ENCODE results near the gene XPNPEP3. TPM values are rescaled to one million over a fixed set of nuclear protein-coding genes. Genes with fewer than 3 reads are reported as not detected.

XPNPEP3 gene
- total and polyA plus RNA-seq, 3 experiments from 2014 or later, result 9.1 to 19.6 (median 18.7) TPM

DNA sequence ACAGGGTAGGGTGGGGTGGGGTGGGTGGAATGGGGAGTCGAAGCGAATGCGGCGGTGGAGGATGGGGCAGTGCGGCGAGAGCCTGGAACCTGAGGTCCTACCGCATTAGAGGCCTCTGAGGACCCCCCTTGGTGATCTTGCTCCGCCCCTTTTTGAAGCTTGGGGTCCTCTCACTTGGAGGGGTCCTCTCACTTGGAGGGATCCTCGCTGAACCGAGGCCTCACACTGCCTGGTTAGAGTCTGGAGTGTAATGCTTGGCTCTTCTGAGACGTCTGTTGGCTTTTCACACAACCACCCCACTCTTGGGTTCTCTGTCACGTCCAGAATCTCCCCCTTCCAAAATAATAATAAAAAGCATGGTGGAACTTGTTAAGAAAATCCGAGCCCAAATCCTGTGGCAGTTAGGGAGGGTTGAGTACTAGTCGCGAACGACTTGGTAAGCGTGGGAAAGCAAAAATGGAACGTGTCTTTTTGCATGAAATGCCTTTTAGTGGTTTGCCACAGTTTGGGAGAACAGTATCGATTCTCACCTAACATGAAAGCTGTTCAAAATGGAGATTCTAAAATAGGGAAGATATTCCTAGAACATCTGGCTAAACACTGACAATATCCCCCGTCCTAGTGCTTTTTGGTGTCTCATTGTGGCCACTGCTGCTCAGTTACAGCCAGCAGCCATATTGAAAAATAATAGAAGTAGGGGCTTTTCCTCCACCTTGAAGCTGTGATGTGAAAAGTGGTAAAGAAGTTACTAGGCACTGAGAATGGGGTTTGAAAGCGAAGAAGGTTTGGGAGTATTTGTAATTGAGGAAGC, 95.1 kb downstream of the XPNPEP3 start:
- peak overlapping the region; percentile 62 for H3K4me3 ChIP-seq (ENCODE audit: low read length)
- H3K4me1 Mint-ChIP-seq, result peaks cover 31 to 48% (median 46%) of the 10 kb centered on the region in 3 donors
- H3K36me3 Mint-ChIP-seq, result peaks cover 0 to 42% (median 4%) of the 10 kb centered on the region in 3 donors
- H3K27ac ChIP-seq (ENCODE audit: low read depth, low read length), result peak overlapping the region; percentile 83
- H3K27ac Mint-ChIP-seq, result peak overlapping the region; percentile 93 to 100 (median 99)
- H3K36me3 ChIP-seq (ENCODE audit: insufficient read depth, low read length), result peaks cover 9% of the 10 kb centered on the region
- peak in 1 of 5 donors; percentile 13 for DNase-seq
- no peaks in the 10 kb centered on the region for H3K9me3 ChIP-seq (ENCODE audit: low read length)
- H3K27me3 Mint-ChIP-seq, result peaks cover 0 to 6% of the 10 kb centered on the region in 2 donors
- CTCF ChIA-PET, result interaction anchor here (0.7 to 1.6 kb wide), 6 partner anchors 29 to 349 kb away, joined by 3 to 10 read pairs (median 4); partner anchors contain the start of genes EP300 and ZC3H7B
- H3K9me3 Mint-ChIP-seq, result peaks cover 0 to 2% (median 0%) of the 10 kb centered on the region in 5 donors
- peak overlapping the region; percentile 92 to 100 (median 98) for H3K4me3 Mint-ChIP-seq
- H3K27me3 ChIP-seq (ENCODE audit: insufficient read depth, low read length, poor library complexity, severe bottlenecking), result no peaks in the 10 kb centered on the region
- POLR2A ChIA-PET, result interaction anchor here (0.6 to 3.5 kb wide), 14 partner anchors 21 to 568 kb away, joined by 3 to 78 read pairs (median 5); partner anchors contain the start of genes EP300, PHF5A, RANGAP1 and ST13
- peaks cover 20% of the 10 kb centered on the region for H3K4me1 ChIP-seq (ENCODE audit: insufficient read depth, low read length)

DNA sequence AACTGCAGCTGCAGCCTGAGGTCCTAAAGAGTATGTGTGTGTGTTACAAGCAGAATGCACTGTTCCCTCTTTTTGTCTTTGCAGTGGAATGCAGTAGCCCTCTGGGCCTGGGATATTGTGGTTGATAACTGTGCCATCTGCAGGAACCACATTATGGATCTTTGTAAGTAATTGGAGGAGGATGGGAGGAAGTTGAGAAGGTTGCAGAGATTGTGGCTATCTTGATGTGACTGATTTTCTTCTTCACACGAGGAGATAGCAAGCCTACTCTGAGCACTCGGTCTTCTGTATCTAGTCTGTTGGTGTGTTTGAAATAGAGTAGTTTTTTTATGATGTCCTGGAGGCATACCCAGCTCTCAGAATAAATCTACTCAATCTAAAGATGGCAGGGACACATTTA, 96.5 kb downstream of the XPNPEP3 start:
- Histone ChIP-seq H3K4me1 (ENCODE audit: insufficient read depth, low read length) (peaks cover 20% of the 10 kb centered on the region), H3K27ac (ENCODE audit: low read depth, low read length) (no peak overlapping the region), H3K9me3 (ENCODE audit: low read length) (no peaks in the 10 kb centered on the region), H3K36me3 (ENCODE audit: insufficient read depth, low read length) (peaks cover 9% of the 10 kb centered on the region), H3K4me3 (ENCODE audit: low read length) (no peak overlapping the region), H3K27me3 (ENCODE audit: insufficient read depth, low read length, poor library complexity, severe bottlenecking) (no peaks in the 10 kb centered on the region)
- peaks cover 35 to 54% (median 53%) of the 10 kb centered on the region in 3 donors for H3K4me1 Mint-ChIP-seq
- H3K27ac Mint-ChIP-seq, result peak overlapping the region in 5 of 8 donors; percentile 38 to 93 (median 70)
- peaks cover 0 to 51% (median 4%) of the 10 kb centered on the region in 3 donors for H3K36me3 Mint-ChIP-seq
- ChIA-PET CTCF (no interaction called here), POLR2A (interaction anchor here (3.5 kb wide), 1 partner anchor 138 kb away, joined by 78 read pairs; the partner anchor contains the start of gene EP300)
- DNase-seq, result no peak
- peak overlapping the region in 5 of 7 donors; percentile 9 to 65 (median 47) for H3K4me3 Mint-ChIP-seq
- peaks cover 0 to 6% of the 10 kb centered on the region in 2 donors for H3K27me3 Mint-ChIP-seq
- H3K9me3 Mint-ChIP-seq, result peaks cover 0 to 2% (median 0%) of the 10 kb centered on the region in 5 donors

DNA sequence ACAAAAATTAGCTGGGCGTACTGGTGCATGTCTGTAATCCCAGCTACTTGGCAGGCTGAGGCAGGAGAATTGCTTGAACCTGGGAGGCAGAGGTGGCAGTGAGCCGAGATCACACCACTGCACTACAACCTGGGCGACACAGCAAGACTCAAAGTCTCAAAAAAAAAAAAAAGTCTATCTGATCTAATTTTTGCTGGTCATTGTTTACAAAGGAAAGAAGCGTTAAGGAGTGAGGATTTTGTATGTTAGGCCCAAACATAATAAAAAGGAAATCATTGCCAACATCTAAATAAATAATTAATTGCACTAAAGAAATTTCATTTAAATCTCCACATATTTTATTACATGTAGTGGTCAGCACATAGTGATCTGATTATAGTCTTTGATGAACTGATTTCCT, 97.2 kb downstream of the XPNPEP3 start:
- Mint-ChIP-seq H3K27me3 (peaks cover 0 to 6% of the 10 kb centered on the region in 2 donors), H3K4me3 (peak overlapping the region in 1 of 7 donors; percentile 47), H3K4me1 (peaks cover 36 to 58% (median 55%) of the 10 kb centered on the region in 3 donors), H3K36me3 (peaks cover 0 to 54% (median 4%) of the 10 kb centered on the region in 3 donors), H3K27ac (peak overlapping the region in 4 of 8 donors; percentile 68 to 93 (median 72)), H3K9me3 (peaks cover 0 to 2% (median 0%) of the 10 kb centered on the region in 5 donors)
- Histone ChIP-seq H3K36me3 (ENCODE audit: insufficient read depth, low read length) (peaks cover 9% of the 10 kb centered on the region), H3K27ac (ENCODE audit: low read depth, low read length) (no peak overlapping the region), H3K4me1 (ENCODE audit: insufficient read depth, low read length) (peaks cover 20% of the 10 kb centered on the region), H3K27me3 (ENCODE audit: insufficient read depth, low read length, poor library complexity, severe bottlenecking) (no peaks in the 10 kb centered on the region), H3K4me3 (ENCODE audit: low read length) (no peak overlapping the region), H3K9me3 (ENCODE audit: low read length) (no peaks in the 10 kb centered on the region)
- ChIA-PET CTCF (no interaction called here), POLR2A (no interaction called here)
- no peak for DNase-seq

DNA sequence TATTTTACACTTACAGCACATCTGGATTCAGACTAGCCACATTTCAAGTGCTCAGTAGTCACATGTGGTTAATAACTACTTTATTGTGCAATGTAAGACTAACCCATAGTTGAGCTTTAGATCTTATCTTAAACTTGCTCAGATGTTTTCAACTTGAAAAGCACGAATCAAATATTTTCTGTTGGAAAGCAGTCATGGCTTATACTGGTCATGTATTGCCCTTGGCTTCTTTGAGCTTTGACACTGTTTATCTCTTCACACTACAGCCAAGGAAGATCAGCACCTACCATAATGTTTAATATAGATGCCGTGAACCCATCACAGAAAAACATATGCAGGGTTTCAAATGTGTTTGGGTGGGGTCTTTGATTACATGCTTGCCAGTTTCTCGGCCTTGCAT, 98.6 kb downstream of the XPNPEP3 start:
- H3K27ac Mint-ChIP-seq, result no peak overlapping the region
- H3K4me3 Mint-ChIP-seq, result no peak overlapping the region
- Histone ChIP-seq H3K36me3 (ENCODE audit: insufficient read depth, low read length) (peaks cover 9% of the 10 kb centered on the region), H3K4me3 (ENCODE audit: low read length) (no peak overlapping the region), H3K27ac (ENCODE audit: low read depth, low read length) (no peak overlapping the region), H3K27me3 (ENCODE audit: insufficient read depth, low read length, poor library complexity, severe bottlenecking) (no peaks in the 10 kb centered on the region), H3K9me3 (ENCODE audit: low read length) (no peaks in the 10 kb centered on the region), H3K4me1 (ENCODE audit: insufficient read depth, low read length) (peaks cover 20% of the 10 kb centered on the region)
- no peak for DNase-seq
- H3K9me3 Mint-ChIP-seq, result no peaks in the 10 kb centered on the region
- peaks cover 0 to 4% of the 10 kb centered on the region in 2 donors for H3K27me3 Mint-ChIP-seq
- POLR2A ChIA-PET, result no interaction called here
- CTCF ChIA-PET, result no interaction called here
- peaks cover 39 to 64% (median 59%) of the 10 kb centered on the region in 3 donors for H3K4me1 Mint-ChIP-seq
- peaks cover 0 to 60% (median 4%) of the 10 kb centered on the region in 3 donors for H3K36me3 Mint-ChIP-seq

DNA sequence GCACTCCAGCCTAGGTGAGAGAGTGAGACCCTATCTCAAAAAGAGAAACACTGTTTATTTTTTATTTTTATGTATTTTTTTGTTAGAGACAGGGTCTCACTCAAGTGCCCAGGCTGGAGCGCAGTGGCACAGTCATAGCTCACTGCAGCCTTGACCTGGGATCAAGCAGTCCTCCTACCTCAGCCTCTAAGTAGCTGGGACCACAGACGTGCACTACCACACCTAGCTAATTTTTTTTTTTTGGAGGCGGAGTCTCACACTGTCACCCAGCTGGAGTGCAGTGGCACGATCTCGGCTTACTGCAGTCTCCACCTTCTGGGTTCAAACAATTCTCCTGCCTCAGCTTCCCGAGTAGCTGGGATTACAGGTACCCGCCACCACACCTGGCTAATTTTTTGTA, 100.7 kb downstream of the XPNPEP3 start:
- H3K4me3 Mint-ChIP-seq, result no peak overlapping the region
- H3K27me3 Mint-ChIP-seq, result no peaks in the 10 kb centered on the region
- H3K4me3 ChIP-seq (ENCODE audit: low read length), result no peak overlapping the region
- no peak for DNase-seq
- ChIA-PET CTCF (interaction anchor here (4.6 kb wide), 1 partner anchor 35 kb away, joined by 15 read pairs; no protein-coding TSS in a partner anchor), POLR2A (interaction anchor here (0.5 kb wide), 1 partner anchor 28 kb away, joined by 3 read pairs; no protein-coding TSS in a partner anchor)
- peaks cover 31 to 57% (median 53%) of the 10 kb centered on the region in 3 donors for H3K4me1 Mint-ChIP-seq
- H3K9me3 ChIP-seq (ENCODE audit: low read length), result no peaks in the 10 kb centered on the region
- H3K27ac ChIP-seq (ENCODE audit: low read depth, low read length), result no peak overlapping the region
- H3K27ac Mint-ChIP-seq, result peak overlapping the region in 2 of 8 donors; percentile 43 to 66
- peaks cover 0 to 58% (median 4%) of the 10 kb centered on the region in 3 donors for H3K36me3 Mint-ChIP-seq
- H3K4me1 ChIP-seq (ENCODE audit: insufficient read depth, low read length), result peaks cover 11% of the 10 kb centered on the region
- no peaks in the 10 kb centered on the region for H3K9me3 Mint-ChIP-seq
- H3K27me3 ChIP-seq (ENCODE audit: insufficient read depth, low read length, poor library complexity, severe bottlenecking), result no peaks in the 10 kb centered on the region
- H3K36me3 ChIP-seq (ENCODE audit: insufficient read depth, low read length), result peaks cover 9% of the 10 kb centered on the region

DNA sequence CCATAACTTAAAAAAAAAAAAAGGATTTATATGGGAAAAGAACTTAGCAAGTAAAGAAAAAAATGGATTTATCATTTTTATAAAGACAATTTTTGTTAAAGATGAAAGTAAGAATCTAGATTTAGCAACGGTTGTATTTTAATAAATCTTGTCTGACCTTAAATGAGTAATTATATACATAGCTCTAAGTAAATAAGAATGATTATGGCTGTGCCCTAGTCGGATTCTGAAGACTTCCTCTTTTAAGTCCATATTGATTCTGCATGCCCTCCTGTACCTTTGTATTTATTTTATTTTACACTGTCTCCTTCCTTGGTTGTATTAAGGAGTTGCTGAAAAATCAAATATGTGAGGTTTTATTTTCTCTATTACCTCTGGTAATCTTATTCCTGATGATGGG, 101.4 kb downstream of the XPNPEP3 start:
- H3K4me3 ChIP-seq (ENCODE audit: low read length), result no peak overlapping the region
- no peaks in the 10 kb centered on the region for H3K27me3 Mint-ChIP-seq
- ChIA-PET POLR2A (interaction anchor here (0.5 to 0.6 kb wide), 2 partner anchors 29 to 138 kb away, joined by 3 to 5 read pairs; no protein-coding TSS in a partner anchor), CTCF (interaction anchor here (4.6 kb wide), 1 partner anchor 35 kb away, joined by 15 read pairs; no protein-coding TSS in a partner anchor)
- no peak overlapping the region for H3K27ac ChIP-seq (ENCODE audit: low read depth, low read length)
- DNase-seq, result no peak
- peaks cover 24 to 50% (median 46%) of the 10 kb centered on the region in 3 donors for H3K4me1 Mint-ChIP-seq
- H3K27ac Mint-ChIP-seq, result peak overlapping the region in 6 of 8 donors; percentile 17 to 90 (median 62)
- peaks cover 0 to 60% (median 4%) of the 10 kb centered on the region in 3 donors for H3K36me3 Mint-ChIP-seq
- H3K27me3 ChIP-seq (ENCODE audit: insufficient read depth, low read length, poor library complexity, severe bottlenecking), result no peaks in the 10 kb centered on the region
- peaks cover 9% of the 10 kb centered on the region for H3K36me3 ChIP-seq (ENCODE audit: insufficient read depth, low read length)
- no peak overlapping the region for H3K4me3 Mint-ChIP-seq
- no peaks in the 10 kb centered on the region for H3K9me3 Mint-ChIP-seq
- no peaks in the 10 kb centered on the region for H3K9me3 ChIP-seq (ENCODE audit: low read length)
- H3K4me1 ChIP-seq (ENCODE audit: insufficient read depth, low read length), result peaks cover 4% of the 10 kb centered on the region

DNA sequence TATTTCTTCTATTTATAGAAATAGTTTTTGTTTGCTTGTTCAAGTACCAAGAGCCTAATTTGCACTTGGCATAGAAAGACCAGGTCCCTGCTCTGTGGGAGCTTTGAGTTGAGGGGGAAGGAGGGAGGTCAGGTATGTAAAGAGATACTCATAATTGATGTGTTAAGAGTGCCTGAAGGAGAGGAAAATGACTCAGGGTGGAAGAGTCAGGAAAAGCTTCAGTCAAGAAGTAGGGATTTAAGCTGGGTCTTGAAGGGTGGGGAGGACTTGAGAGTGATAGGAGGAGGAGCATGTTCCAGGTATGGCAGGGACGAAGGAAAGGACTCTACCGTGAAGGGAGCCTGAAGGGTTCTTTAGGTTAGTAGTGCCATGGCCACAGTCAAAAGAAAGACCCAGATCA, 103.2 kb downstream of the XPNPEP3 start:
- Histone ChIP-seq H3K4me3 (ENCODE audit: low read length) (no peak overlapping the region), H3K27ac (ENCODE audit: low read depth, low read length) (no peak overlapping the region), H3K27me3 (ENCODE audit: insufficient read depth, low read length, poor library complexity, severe bottlenecking) (no peaks in the 10 kb centered on the region), H3K36me3 (ENCODE audit: insufficient read depth, low read length) (peaks cover 25% of the 10 kb centered on the region), H3K4me1 (ENCODE audit: insufficient read depth, low read length) (no peaks in the 10 kb centered on the region), H3K9me3 (ENCODE audit: low read length) (no peaks in the 10 kb centered on the region)
- no peak for DNase-seq
- Mint-ChIP-seq H3K27ac (peak overlapping the region in 5 of 8 donors; percentile 4 to 85 (median 28)), H3K27me3 (no peaks in the 10 kb centered on the region), H3K4me1 (peaks cover 12 to 32% (median 32%) of the 10 kb centered on the region in 3 donors), H3K36me3 (peaks cover 0 to 60% (median 4%) of the 10 kb centered on the region in 3 donors), H3K4me3 (no peak overlapping the region), H3K9me3 (peaks cover 0 to 1% (median 0%) of the 10 kb centered on the region in 5 donors)
- POLR2A ChIA-PET, result no interaction called here
- CTCF ChIA-PET, result interaction anchor here (1.0 to 4.6 kb wide), 2 partner anchors 37 to 225 kb away, joined by 4 to 15 read pairs; no protein-coding TSS in a partner anchor

Measured in CD8-positive, alpha-beta memory T cell (primary cell).